Prostate gland (tissue), 2 donors: Measurements from ENCODE around the gene MRPL49. TPM values are rescaled to one million over a fixed set of nuclear protein-coding genes. Genes with fewer than 3 reads are reported as not detected.

Experiments used
- DNase-seq: peaks from one replicate; pipeline ENCODE4 v3.0.0-alpha.2; 2019; ENCODE audit warnings: low spot score
- H3K27ac ChIP-seq, 2 donors: fragments of 200-600 bp; sonication (generic); 2 replicates each; pipeline ENCODE4 v1.5.1; 2017 to 2019
- H3K27me3 ChIP-seq: fragments of 200-600 bp; sonication (generic); replicated peaks from 2 replicates; pipeline ENCODE4 v1.5.1; 2019; ENCODE audit not compliant: insufficient read depth
- H3K36me3 ChIP-seq, 2 donors: fragments of 200-600 bp; sonication (generic); 1 replicate in 1 of 2; 2 replicates in 1 of 2; pipeline versions ENCODE4 v1.5.1 to v1.8.1; 2017 to 2019
- H3K4me1 ChIP-seq: fragments of 200-600 bp; sonication (generic); replicated peaks from 2 replicates; pipeline ENCODE4 v1.5.1; 2019
- H3K4me3 ChIP-seq, 2 donors: fragments of 200-600 bp; sonication (generic); 2 replicates each; pipeline ENCODE4 v1.5.1; 2017 to 2019
- H3K9me3 ChIP-seq: fragments of 200-600 bp; sonication (generic); 2 replicates; pipeline ENCODE4 v1.5.1; 2017
- CTCF ChIP-seq, 4 experiments: fragments of 200-600 bp in 2 of 4; fragments of 450-650 bp in 2 of 4; sonication (generic) in 2 of 4; IDR thresholded peaks; 1 replicate in 3 of 4; 2 replicates in 1 of 4; pipeline ENCODE4 v1.5.1; 2016 to 2019; ENCODE audit warnings: antibody characterized with exemption in 4 of 4, mild to moderate bottlenecking in 2 of 4, moderate library complexity in 2 of 4
- POLR2A ChIP-seq: fragments of 450-650 bp; IDR thresholded peaks from one replicate; pipeline ENCODE4 v1.6.1; 2016; ENCODE audit warnings: antibody characterized with exemption, mild to moderate bottlenecking
- POLR2AphosphoS5 ChIP-seq: sonication (generic); formaldehyde crosslinking; IDR thresholded peaks from one replicate; pipeline ENCODE4 v1.6.1; 2017; ENCODE audit warnings: antibody characterized with exemption
- WGBS: methylation state at CpG from one replicate; pipeline ENCODE4 v1.1.5; 2018; 5-methylcytosine and 5-hydroxymethylcytosine counted together
- intact Hi-C: fragments of 100-400 bp; cut with DNase I; formaldehyde crosslinking; loops from one replicate; pipeline ENCODE4 v1.14.2; 2022
- total RNA-seq, 2 donors: library from RNA; depleted of rRNA; stranded (reverse); fragments of >200 nt; gene quantifications; one replicate each; pipeline ENCODE4 v1.1.0, GENCODE V29; 2016

Gene MRPL49
- total RNA-seq = 100 to 1,000 TPM in 1 of 2 donors, 10 to 100 TPM in 1; 99.9 to 113 TPM

- Histone ChIP-seq H3K4me3 (peak within 1 kb of the TSS; percentile 65 to 79), H3K27ac (peak within 1 kb of the TSS; percentile 90 to 96), H3K9me3 (no peaks in the 10 kb centered on the region), H3K4me1 (peaks cover 12% of the 10 kb centered on the region), H3K27me3 (no peaks in the 10 kb centered on the region), H3K36me3 (peaks cover 15% of the 10 kb centered on the region in 2 donors)
- intact Hi-C loops = no loop called here
- under 1% methylated on average over 64 of the region's 64 CpGs for WGBS
- peak; percentile 99 for DNase-seq
- TF ChIP-seq POLR2A = peak; percentile 98
- peak in 1 of 4 experiments; percentile 18 for TF ChIP-seq CTCF (IDR thresholded peaks at IDR 0.05)
- TF ChIP-seq POLR2AphosphoS5 = peak; percentile 100
Measured at GRCh38 chr11:65121865-65122696, at the start of gene MRPL49, which contains the start of gene FAU. TSS of gene MRPL49 (plus strand) at chr11:65122321. CDS start at chr11:65122347, 26 bp downstream. TSS of gene FAU (minus strand) at chr11:65122134. CDS start at chr11:65121813, 321 bp downstream.

GRCh38 chr11:65072631-65072966, 49.5 kb upstream of the MRPL49 start:
- Histone ChIP-seq H3K4me3 (no peak overlapping the region), H3K9me3 (no peaks in the 10 kb centered on the region), H3K4me1 (no peaks in the 10 kb centered on the region), H3K27ac (no peak overlapping the region), H3K36me3 (no peaks in the 10 kb centered on the region), H3K27me3 (no peaks in the 10 kb centered on the region)
- WGBS = 44% methylated on average over 1 of the region's 1 CpG
- no peak for DNase-seq
- no peak for TF ChIP-seq CTCF (IDR thresholded peaks at IDR 0.05)
- TF ChIP-seq POLR2AphosphoS5 = no peak
- no peak for TF ChIP-seq POLR2A
- intact Hi-C loops = no loop called here

GRCh38 chr11:65077451-65077850, 44.7 kb upstream of the MRPL49 start:
- H3K27me3 ChIP-seq = no peaks in the 10 kb centered on the region
- H3K4me1 ChIP-seq = no peaks in the 10 kb centered on the region
- 65% methylated on average over 4 of the region's 4 CpGs for WGBS
- intact Hi-C loops = no loop called here
- H3K9me3 ChIP-seq = no peaks in the 10 kb centered on the region
- H3K27ac ChIP-seq = no peak overlapping the region
- TF ChIP-seq CTCF (IDR thresholded peaks at IDR 0.05) = no peak
- TF ChIP-seq POLR2AphosphoS5 = no peak
- no peak overlapping the region for H3K4me3 ChIP-seq
- DNase-seq = no peak
- no peaks in the 10 kb centered on the region for H3K36me3 ChIP-seq

GRCh38 chr11:65078151-65078550, 44.0 kb upstream of the MRPL49 start:
- DNase-seq = no peak
- 58% methylated on average over 3 of the region's 3 CpGs for WGBS

More at GRCh38 chr11:65078151-65078550, 44.0 kb upstream of the MRPL49 start:
- H3K27ac ChIP-seq = no peak overlapping the region
- H3K27me3 ChIP-seq = no peaks in the 10 kb centered on the region
- H3K4me1 ChIP-seq = no peaks in the 10 kb centered on the region
- no peaks in the 10 kb centered on the region for H3K36me3 ChIP-seq
- no peaks in the 10 kb centered on the region for H3K9me3 ChIP-seq
- H3K4me3 ChIP-seq = no peak overlapping the region
- TF ChIP-seq POLR2A (no peak), CTCF (IDR thresholded peaks at IDR 0.05) (peak; percentile 29 to 64 (median 45)), POLR2AphosphoS5 (no peak)
- intact Hi-C loops = no loop called here
